Kidney tubule cell (primary cell): Measurements from ENCODE around the gene STK32A.

ENCODE experiments used
- DNase-seq: peaks from one replicate; pipeline ENCODE4 v3.0.0-alpha.2; 2018; ENCODE audit warnings: low spot score

STK32A gene

DNA sequence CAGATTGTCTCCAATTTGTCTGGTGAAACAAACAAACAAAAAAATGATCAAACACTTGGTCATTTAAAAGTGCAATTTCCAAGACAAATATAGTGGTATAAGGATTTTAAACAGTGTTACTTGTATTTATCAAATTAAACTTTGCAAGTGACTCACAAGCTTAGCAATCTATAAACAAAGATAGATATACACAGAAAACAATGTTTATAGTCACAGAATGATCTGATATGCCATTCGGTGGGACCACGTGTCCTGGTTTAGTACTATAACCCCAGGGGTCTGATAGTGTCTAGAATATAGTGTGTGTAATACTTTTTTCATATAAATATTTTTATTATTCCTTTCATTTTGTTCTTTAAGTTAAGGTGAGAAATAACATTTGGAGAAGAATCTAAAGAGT lies 183.8 kb downstream of the STK32A start:
- no peak for DNase-seq

DNA sequence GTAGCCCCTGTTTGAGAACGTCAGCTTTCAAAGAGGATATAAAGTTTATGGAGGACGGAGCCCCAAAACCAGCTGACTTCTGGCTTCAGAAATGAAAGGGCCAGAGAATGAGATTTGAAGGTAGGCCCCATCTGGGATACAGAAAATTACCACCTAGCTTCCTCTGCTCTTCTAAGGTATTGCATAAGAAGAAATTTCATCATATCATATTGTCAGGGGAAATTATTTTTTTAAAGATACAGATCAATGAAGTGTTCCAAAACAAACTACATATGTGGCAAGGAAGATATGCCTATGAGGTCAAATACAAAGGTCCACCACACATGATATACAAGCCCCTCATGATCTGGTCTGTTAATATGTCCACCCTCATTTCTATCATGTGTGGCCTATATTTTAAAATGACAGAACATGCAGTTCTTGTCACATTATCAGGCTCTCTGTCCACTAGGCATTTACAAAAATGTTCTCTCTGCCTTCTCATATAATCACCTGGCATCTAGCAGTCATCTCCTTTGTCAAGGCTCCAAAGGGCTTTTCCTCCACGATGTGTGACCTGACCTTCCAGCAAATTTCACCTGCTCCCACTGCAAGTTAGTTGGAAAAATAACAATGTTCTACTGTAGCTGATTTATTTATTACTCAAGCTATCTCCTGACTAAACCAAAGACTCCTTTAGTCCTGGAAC lies 192.0 kb downstream of the STK32A start:
- DNase-seq = no peak

DNA sequence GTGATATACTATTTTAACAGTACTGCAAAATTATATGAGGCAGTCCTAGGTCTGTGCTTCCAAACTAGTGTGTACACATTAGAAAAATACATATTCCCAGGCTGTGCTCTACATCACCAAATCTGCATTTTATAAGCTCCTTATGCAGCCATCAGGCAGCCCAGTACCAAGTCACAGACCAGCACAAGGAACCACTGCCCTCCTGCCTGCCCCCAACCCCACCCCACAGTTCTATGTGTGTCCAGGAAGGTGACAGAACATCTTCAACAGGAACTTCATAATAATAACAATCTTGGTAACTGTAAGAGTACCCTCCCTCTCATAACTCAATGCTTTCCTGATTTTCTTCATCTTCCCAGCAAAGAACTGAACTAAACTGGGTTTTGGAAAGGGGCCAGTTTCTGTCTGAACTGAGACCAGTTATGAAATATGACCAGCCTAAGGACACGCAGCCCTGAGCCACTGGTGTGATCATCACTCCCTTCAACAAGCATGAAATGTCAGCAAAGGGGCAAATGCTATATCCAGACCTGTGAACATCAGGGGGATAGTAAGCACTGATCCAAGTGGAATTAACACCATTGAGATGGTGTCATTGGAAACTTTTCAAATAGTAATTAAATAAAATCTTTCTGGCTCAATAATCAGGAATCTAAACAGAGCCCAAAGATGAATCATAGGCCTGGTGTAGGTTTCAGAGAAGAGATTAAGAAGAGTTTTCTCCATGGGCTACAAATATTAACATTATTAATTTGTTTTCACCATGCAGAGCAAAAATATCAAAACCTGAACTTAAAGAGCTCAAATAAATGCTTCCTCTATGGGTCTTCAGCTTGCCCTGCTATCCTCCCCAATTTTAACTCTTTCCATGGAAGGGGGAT lies 192.9 kb downstream of the STK32A start:
- no peak for DNase-seq

- no peak for DNase-seq
Observed at GRCh38 chr5:147430628-147431027, 195.8 kb downstream of the STK32A start.

DNA sequence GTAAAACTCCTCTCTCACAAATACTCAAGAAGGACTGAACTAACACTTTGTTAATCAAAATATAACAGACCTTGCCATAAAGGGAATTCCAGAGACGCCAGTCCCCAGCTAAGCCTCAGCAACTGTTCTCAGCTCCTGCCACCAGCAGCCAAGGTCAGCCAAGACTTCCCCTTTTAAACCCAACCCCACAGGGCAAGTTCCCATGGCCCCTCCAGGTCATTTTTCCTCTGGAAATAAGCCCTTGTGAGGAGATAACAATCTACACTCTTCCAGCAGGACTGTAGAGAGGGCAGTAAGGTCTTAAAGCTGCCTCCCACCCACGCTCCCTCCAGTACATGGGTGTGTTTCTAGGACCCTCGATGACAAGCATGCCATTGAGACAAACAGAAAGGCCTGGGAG lies 196.8 kb downstream of the STK32A start:
- DNase-seq = no peak

GRCh38 chr5:147432323-147432722 lies 197.5 kb downstream of the STK32A start:
- no peak for DNase-seq

GRCh38 chr5:147434049-147434448 lies 199.2 kb downstream of the STK32A start:
- DNase-seq = no peak

- no peak for DNase-seq
Observed at GRCh38 chr5:147436596-147436995, 201.8 kb downstream of the STK32A start.

DNA sequence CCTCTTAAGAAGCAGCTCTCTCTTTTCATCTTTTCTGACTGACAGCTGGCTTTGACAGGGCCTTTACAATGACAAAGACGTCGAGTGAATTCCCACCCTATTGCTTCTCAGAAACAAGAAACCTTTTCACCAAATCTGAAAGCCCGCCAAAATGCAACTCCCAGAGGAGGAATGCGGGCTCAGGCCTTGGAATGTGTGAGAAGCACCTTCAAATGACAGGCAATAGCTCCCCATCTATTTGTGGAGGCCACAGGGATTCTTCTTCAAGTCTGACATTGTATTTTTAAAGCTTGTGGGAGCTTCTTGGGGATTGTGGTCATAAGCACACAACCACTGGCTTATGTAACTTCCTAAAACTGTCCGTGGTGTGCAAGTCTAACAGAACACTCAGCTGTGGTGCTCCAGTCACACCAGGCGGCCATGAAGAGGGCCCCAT lies 202.4 kb downstream of the STK32A start:
- DNase-seq = no peak
